ENCODE results near the gene FAHD1.

FAHD1 gene

DNA sequence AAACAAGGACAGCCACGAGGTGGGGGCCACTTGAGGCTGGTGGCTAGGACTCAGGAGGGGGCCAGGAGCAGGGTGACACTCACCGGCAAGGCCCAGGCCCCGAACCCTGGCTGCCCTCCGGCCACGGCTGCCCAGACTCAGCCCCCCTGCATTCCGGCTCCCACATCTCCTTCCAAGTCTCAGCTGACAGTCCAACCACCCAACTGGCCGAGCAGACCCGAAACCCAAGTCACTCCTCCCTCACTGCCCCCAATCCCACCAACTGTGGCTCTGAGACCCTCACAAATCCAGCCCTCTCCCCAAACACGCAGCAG is 9.8 kb upstream of the FAHD1 start:
- DNase-seq (ENCODE audit: low read depth): no peak

DNA sequence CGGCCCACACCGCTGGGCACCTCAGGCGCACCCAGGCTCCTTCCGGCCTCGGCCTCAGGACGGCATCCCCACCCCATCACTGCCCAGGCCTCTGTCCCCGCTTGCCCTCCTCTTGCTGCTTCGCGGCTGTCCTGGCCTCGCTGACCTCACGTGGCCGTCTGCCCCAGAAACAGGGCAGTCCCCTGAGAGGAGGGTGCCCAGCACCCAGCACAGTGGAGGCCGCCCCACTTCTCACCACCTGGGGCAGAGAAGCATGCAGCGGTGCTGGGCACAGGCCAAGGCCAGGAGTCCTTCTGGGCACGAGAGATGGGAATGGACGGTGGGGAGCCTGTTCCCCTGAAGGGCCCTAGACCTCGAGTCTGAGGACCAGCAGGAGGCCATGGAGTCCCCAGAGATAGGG is 9.3 kb upstream of the FAHD1 start:
- DNase-seq (ENCODE audit: low read depth): no peak

DNA sequence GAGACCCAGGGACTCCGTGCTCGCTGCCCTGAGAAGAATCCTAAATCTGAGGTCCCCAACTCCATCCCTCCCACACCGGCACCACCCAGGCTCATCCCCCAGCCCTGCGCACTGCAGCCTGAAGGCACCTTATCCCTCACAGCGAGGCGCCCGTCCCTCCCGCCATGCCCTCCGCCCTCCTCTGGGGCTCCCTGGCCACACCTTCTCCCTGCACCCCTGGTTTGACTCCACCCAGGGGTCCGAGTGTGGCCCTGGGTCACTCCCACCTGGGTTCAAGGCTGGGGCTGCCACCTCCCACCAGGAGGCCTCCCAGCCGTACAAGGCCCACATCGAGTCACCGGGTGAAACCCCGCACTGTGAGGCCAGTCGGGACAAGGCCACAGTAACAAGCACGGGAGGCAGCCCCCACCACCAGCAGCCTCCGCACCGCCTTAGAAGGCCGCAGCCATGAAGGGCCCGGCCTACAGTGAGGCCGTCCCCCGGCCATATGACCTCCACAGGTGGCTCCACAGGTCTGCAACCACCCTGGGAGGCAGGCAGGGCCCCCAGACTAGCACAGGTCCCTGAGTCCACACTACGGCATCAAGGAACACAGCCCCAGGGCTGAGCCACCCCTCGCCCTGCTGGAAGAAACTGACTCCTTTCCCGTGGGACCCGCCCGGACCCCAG is 8.7 kb upstream of the FAHD1 start:
- DNase-seq (ENCODE audit: low read depth): no peak

DNA sequence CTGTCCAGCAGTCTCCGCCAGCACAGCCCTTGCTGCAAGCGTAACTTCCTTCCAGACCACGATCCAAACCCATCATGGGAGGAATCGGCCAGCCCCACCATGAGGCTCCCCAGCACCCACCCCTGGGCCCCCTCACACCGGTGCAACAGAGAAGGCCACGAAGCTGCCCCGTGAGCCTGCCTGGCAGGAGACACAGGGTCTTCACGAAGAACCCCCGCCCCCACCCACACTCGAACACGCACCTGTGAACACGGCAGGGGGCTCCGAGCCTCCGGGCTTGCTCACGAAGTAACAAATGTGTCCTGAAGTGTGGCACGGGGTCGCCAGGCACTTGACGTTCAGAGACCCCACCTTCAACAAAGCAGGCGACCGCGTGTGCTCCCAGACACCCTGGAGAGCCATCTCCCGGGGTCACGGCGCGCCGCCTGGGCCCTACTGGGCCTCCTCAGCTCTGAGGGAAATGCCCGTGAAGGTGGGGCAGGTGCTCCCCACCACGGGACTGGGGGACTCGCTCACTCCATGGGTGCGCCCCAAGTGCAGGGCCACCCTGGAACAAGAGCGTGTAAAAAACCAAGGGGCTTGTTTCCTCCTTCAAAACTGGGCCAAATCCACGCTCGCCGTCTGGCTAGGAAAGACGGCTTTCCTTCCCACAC is 8.0 kb upstream of the FAHD1 start:
- DNase-seq (ENCODE audit: low read depth): no peak

DNA sequence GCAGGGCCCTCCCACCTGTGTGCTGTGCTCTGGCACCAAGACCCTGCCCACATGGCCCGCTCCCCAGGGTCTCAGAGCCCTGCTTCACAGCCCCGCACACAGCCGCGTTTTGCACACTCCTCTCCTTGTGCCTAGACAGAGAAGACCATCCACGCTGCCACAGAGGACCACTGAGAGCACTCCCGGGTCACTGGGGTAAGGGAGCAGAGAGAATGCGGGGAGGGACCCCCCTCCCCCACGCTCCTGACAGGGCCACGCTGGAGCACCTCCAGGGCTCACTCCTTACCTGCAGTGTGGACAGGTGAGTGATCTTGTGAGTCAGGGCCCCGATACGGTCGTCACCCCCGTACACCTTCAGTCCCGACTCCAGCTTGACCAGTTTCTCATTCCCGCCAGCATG is 7.4 kb upstream of the FAHD1 start:
- DNase-seq (ENCODE audit: low read depth): no peak

DNA sequence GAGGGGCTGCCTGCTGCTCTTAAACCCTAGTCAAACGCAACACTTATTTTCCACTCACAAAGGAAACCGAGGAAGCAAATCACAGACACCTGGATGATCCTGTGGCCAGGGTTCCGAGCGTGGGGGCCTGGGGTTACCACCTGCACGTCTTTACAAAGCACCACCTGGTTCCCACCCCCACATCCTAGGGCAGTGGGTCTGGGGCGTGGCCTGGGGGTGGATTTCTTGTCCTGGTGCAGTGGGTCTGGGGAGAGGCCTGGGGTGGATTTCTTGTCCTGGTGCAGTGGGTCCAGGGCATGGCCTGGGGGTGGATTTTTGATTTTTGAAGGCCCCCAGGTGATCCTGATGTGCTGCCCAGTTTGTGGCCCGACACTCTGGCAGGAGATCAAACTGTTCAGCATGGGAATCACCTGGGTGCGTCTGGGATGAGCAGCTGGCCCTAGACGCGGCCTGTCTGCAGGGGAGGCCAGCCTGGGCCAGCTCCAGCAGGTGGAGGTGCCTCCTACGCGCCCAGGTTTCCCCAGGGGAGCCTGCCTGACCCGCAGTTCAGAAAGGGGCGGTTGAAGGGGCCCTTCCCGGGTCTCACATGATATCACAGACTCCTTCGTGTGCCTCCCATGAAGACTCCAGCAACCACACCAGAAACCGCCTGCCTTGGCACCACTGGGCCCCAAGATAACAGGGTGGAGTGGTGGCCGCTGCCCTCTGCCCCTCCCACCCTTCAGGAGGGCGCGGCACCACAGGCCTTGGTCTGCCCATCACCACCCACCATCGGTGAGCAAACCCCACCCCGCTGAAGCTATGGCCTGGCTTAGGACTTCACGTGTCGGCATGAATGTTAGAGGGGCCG is 6.7 kb upstream of the FAHD1 start:
- no peak for DNase-seq (ENCODE audit: low read depth)

DNA sequence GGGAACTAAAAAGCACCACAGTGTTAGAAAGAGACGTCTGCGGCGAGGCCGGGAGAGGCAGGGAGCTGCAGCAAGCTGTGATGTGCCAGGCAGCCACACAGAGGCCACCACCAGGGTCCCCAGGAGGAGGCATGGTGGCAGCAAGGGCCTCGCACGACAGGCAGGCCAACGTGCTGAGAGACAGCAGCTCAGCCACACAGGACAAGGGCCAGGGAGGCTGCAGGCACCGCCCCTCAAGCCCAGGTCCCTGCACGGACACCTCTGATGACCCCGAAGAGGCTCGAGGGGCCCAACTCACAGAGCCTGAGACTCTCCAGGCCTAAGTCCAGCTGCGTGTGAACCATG is 6.1 kb upstream of the FAHD1 start:
- no peak for DNase-seq (ENCODE audit: low read depth)

DNA sequence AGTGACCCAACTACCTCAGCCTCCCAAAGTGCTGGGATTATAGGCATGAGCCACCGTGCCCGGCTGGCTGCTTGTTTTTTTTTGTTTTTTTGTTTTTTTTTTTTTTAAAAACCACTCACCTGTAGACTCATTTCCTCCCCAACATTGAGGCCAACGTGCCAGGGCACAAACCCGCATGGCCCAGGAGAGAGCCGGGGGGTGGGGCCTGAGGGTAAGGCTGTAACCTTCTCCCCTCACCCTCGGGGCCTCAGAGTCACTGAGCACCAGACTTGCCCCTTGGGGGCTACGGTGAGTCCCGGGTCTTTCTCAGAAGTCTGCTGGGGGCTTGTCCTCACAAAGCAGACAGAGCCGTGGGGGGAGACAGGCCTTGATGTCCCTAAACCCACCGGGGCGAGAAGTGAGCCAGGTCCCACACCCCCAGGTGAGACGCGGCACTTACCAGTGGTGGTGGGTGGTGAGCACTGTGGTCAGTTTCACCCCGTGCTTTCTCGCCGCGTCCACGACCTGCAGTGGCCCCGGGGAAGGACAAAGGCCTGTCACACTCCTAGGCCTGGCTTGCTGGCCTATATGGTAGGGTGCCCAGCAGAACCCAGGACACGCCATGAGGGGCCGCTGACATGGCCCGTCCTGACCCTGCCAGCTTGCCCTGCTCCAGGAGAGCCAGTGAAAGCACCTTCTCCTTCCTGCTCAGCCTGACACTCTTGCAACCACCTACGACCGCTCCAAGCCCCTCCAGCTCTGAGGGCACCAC is 5.0 kb upstream of the FAHD1 start:
- DNase-seq (ENCODE audit: low read depth): no peak

DNA sequence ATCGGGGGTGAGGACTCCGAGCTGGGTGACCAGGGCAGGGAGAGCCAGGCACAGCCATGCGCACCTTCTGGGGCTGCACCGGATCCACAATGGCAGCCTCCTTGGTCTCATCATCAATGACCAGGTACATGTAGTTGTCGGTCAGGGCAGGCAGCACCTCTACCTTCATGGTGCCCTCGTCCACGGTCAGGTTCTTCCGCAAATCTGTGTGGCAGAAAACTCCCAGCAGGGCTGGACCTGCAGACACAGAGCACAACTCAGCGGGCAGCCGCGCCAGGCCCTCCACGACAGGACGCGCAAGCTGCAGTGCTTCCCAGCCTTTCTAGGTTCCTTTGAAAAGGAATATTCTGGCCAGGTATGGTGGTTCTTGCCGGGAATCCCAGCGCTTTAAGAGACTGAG is 4.2 kb upstream of the FAHD1 start:
- DNase-seq (ENCODE audit: low read depth): no peak

DNA sequence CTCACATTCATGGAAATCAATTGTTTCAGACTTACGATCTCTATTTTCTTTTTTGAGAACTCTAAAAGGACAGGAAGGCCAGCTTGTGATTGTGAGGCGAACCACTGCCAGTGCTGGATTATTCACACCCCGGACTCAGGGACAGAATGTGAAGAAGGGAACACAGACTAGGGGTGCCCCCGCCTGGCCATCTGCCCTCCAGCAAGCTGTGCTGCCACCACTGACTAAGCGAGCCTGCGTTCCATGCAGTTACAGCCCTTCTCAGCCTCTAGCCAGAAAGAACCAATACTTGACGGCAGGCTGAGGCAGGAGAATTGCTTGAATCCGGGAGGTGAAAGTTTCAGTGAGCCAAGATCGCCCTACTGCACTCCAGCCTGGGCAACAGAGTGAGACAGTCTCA is 3.2 kb upstream of the FAHD1 start:
- DNase-seq (ENCODE audit: low read depth): no peak

DNA sequence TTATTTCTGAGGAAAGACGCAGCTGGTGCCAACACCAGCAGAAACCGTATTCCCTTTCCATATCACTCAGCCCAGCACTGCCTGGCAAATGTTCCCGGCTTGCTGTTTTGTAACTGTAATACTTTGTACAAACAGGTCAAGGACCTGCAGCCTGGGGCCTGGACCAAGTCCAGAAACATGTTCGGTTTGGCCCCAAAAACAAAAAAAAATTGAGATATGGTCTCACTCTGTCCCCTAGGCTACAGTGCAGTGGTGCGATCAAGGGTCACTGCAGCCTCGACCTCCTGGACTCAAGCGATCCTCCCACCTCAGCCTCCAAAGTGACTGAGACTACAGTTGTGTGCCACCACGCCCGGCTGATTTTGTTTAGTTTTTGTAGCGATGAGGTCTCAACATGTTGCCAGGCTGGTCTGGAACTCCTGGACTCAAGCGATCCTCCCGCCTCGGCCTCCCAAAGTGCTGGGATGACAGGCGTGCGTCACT is 1.6 kb upstream of the FAHD1 start:
- DNase-seq (ENCODE audit: low read depth): no peak

DNA sequence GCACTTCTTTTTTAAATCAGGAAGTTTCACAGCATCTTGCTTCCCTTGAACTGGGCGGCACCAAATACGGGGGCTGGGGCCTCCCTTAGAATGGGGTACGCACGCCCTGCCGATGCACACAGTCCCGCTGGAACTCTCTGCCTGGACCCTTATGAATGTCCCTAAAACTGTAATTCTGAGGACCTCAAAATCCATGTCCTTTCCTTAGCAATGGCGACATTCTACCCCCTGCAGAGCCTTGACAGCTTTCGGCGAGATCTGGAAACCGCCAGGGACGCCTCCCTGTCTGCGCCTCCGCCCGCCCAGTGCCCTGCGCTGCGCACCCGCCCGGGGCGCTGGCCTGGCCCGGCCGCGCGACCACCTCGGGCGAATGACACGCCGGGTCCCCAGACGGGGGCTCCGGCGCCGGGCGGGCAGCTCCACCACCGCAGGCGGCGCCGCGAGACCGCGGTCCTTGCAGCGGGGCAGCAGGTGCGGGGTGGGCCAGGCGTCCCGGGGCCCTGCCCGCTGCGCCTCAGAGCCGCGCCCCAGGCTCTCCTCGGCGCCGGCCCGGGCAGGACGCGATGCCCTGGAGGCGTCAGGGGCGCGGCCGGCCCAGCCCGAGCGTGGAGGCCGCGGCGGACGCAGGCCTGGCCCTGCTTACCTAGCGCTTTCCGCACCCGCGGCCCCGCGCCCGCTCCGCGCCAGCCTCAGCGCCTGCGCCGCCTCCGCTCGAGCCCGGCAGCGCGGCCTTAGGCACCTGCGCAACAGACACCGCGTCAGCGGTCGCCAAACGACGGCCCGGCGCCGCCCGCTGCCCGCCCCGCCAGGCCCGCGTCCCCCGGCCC is 929 bp upstream of the FAHD1 start:
- peak; percentile 30 for DNase-seq (ENCODE audit: low read depth)

DNA sequence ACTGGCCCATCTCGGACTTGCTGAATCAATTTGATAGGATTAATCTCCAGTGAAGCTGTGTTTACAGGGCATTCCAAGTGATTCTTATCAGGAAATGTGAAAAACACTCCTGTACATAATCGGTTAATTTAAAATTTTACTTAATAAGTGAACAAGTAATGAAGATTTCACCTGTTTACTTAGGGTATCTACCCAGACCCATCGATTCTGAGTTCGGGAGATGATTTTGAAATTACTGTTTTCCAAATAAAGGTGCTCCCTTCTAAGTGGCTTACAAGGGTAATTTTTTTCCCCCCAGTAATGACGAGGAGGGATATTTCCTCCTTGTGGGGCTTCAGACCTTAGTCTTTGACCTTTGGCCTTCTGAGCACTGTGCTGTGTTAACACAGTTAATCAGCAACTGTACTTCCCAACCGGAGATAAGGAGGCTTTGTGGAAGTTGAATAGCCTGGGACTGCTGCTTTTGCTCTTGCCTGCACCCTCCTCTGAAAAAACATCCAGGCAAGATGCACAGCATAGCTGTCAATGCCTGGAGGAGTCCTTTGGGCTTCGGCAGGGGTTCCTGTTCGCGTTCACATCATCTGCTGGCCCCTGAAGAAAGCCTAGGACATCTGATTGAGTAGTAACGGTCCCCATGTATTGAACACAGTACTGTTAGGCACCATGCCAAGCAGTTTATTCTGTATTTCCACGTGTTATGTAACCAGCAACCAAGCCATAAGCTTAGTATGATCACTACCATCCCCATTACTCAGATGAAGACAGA is 1.8 kb downstream of the FAHD1 start:
- DNase-seq (ENCODE audit: low read depth): no peak

DNA sequence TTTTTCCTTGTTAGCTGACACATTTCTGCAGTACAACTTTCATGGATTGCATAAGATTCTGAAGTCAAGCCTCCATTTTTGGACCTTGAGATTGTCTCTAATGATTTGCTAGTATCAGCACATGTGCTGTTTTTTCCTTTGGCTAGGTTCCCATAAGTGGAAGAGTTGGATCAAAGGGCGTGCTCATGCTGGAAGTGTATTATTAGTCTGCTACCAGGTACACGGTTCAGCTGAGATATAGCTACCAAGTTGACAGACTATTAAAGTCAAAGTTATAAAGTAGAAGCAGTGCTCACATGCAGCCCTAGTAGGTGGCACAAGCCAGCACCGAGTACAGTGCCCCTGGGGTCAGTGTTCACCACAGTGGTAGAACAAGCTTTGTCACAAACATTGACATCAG is 3.2 kb downstream of the FAHD1 start:
- no peak for DNase-seq (ENCODE audit: low read depth)

DNA sequence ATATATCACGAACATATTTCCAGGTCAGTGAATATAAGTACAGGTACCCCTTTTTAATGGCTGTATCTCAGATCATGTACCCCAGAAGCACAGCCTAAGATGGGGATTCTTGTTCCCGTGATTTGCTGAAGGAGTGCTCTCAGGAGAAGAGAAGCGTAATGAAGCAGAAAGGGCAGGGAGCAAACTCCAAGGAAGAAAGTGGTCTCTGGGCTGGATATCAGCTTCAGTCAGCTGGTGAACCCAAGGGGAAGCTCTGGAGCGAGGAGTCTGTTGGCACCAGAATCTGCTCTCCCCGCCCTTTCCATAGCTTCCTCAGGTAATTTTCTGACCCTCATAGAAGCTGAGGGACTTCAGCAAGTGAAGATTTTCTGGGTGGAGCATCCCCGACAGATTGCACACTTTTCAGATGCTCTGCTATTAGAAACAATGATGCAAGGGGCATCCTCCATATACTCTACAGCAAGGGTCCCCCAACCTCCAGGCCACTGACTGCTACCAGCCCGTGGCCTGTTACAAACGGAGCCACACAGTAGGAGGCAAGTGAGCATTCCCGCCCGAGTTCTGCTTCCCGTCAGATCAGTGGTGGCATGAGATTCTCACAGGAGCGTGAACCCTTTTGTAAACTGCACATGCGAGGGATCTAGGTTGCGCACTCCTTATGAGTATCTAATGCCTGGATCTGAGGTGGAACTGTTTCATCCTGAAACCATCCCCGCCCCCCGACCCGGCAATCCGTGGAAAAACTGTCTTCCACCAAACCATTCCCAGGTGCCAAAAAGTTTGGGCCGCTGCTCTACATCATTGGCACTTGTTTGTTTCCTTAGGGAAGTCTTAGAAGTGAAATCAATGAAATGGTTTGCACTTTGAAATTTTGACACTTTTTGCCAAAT is 4.4 kb downstream of the FAHD1 start:
- no peak for DNase-seq (ENCODE audit: low read depth)

DNA sequence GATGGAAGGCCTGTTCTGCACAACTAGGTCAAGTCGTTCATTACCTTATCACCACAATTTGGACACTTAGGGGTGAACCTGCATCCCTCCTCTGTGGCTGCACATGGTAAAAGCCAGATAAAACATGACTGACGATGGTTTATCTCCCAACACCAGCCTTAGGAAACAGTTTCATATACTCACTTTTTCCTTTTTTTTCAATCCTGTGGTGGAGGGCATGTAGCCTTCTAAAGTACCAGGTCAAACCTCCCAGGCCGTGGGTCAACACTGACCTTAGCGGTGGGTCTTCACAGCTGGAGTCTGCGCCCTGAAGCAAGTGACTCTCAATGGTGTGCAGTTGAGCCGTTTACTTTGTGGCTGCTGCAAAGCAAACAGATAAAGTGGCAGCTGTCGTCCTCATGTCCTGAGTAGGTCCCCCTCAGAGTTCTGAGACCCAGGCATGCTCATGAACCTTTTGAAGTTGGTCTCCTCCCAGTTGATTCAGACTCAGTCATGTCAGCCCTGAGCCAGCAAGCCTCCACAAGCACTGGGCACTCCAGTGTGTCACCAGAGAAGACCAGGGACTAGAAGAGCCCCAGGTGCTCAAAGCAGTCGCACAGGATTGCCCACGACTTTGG is 5.9 kb downstream of the FAHD1 start:
- DNase-seq (ENCODE audit: low read depth): no peak

DNA sequence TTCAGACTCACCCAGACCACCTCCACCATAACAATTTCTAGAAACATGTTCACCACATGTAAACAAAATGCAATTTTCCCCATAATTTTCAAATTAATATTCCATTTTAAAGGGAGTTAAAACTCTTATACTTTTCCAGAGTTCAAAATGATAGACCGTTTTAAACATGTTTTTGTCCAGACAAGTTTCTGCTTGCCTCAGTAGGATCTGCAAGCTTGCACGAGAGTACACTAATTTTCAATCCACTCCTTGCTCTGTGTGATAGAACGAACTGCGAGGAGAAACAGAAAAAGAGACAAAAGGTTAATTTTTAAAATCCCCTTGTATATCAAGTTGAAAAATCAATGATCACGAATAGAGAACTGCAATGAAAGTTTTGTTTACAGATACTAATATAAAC is 7.1 kb downstream of the FAHD1 start:
- DNase-seq (ENCODE audit: low read depth): no peak

DNA sequence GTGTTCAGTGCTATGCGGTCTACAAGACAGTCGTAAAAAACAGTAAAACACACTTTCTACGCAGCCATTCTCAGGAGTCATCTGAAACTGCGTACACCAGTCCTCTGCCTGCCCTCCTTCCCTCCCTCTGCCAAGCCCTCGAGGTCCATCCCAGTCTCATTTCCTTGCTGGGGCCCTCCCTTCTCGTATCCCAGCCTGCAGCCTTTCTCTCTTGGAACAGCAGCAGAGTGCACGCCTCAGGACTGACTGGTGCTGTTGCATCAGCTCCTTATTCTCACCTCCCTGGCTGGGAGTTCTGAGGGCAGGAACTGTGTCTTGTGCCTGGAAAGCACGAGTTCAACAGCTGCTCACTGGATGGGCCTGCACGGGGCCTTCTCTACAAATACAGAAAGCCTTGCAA is 12.5 kb downstream of the FAHD1 start:
- no peak for DNase-seq (ENCODE audit: low read depth)

DNA sequence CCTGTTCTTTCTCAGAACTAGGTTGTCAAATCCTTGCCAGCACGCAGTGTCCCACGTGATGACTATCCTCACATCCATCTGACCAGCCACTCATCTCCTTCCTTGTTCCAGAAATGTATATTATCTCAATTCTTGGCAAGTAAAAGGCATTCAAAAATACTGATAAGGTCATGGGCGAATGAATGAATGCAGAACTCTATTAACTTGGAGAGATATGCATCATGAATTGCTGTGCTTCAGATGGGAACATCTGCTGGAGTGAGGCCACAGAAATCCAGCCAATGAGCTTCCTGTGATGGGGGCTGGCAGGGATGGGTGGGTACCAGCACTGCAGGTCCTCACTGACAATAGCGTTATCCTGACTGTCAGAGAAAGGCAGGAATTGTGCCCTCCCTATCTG is 19.0 kb downstream of the FAHD1 start:
- DNase-seq (ENCODE audit: low read depth): no peak

DNA sequence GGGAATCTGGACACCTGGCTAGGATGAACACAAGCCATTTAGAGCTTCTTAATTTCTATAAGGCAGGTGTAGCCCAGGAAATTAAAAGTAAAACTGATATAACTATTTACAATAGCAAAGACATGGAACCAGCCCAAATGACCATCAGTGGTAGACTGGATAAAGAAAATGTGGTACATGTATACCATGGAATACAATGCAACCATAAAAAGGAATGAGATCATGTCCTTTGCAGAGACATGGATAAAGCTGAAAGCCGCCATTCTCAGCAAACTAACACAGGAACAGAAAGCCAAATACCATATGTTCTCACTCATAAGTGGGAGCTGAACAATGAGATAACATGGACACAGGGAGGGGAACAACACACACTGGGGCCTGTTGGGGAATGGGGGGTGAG is 19.4 kb downstream of the FAHD1 start:
- no peak for DNase-seq (ENCODE audit: low read depth)
